ENCODE data around the gene CNNM4. TPM values are rescaled to one million over a fixed set of nuclear protein-coding genes. Genes with fewer than 3 reads are reported as not detected.

CNNM4 gene
- total and polyA plus RNA-seq, 4 donors, result 0.82 to 2.3 (median 2.1) TPM

- H3K36me3 ChIP-seq (ENCODE audit: control insufficient read depth in 4 of 4, insufficient read depth in 3 of 4, low read depth in 1 of 4, low read length in 3 of 4), result peaks cover 0 to 6% (median 0%) of the 10 kb centered on the region in 4 donors
- H3K27me3 ChIP-seq (ENCODE audit: control insufficient read depth in 4 of 4, insufficient read depth in 4 of 4, low read length in 3 of 4), result no peaks in the 10 kb centered on the region
- no peaks in the 10 kb centered on the region for H3K9me3 ChIP-seq (ENCODE audit: control insufficient read depth in 4 of 4, low read length in 3 of 4)
- 95% methylated on average over 17 of the region's 17 CpGs for WGBS
- peaks cover 5 to 16% (median 10%) of the 10 kb centered on the region in 4 donors for H3K4me1 ChIP-seq (ENCODE audit: control insufficient read depth in 4 of 4, insufficient read depth in 4 of 4, low read length in 3 of 4)
- no peak overlapping the region for H3K4me3 ChIP-seq (ENCODE audit: low read depth in 1 of 3, low read length in 3 of 3)
- TF ChIP-seq HNF4G (IDR thresholded peaks at IDR 0.05) (no peak), RAD21 (IDR thresholded peaks at IDR 0.05) (no peak), MAX (IDR thresholded peaks at IDR 0.05) (no peak), TAF1 (conservative IDR thresholded peaks at IDR 0.05) (no peak), YY1 (IDR thresholded peaks at IDR 0.05) (no peak), REST (IDR thresholded peaks at IDR 0.05) (no peak), SP1 (IDR thresholded peaks at IDR 0.05) (no peak), EGR1 (IDR thresholded peaks at IDR 0.05; ENCODE audit: low read depth in 2 of 2) (no peak), ZBTB33 (IDR thresholded peaks at IDR 0.05) (no peak), RXRA (IDR thresholded peaks at IDR 0.05) (no peak), FOXA1 (IDR thresholded peaks at IDR 0.05) (no peak), GABPA (IDR thresholded peaks at IDR 0.05 in 1 of 2, conservative IDR thresholded peaks at IDR 0.05 in 1 of 2) (no peak), JUND (IDR thresholded peaks at IDR 0.05) (no peak), ATF3 (IDR thresholded peaks at IDR 0.05) (no peak), FOXA2 (IDR thresholded peaks at IDR 0.05) (no peak), HNF4A (conservative IDR thresholded peaks at IDR 0.05) (no peak)
- DNase-seq (ENCODE audit: low spot score), result no peak
- no peak overlapping the region for H3K27ac ChIP-seq (ENCODE audit: low read depth in 1 of 2, low read length in 2 of 2)
- no peak overlapping the region for H3K9ac ChIP-seq (ENCODE audit: low read depth in 1 of 2, low read length in 2 of 2)
Measured at GRCh38 chr2:96844405-96844808, 83.7 kb downstream of the CNNM4 start.

- Histone ChIP-seq H3K36me3 (ENCODE audit: control insufficient read depth in 4 of 4, insufficient read depth in 3 of 4, low read depth in 1 of 4, low read length in 3 of 4) (peaks cover 3 to 17% (median 10%) of the 10 kb centered on the region in 4 donors), H3K9ac (ENCODE audit: low read depth in 1 of 2, low read length in 2 of 2) (no peak overlapping the region), H3K4me1 (ENCODE audit: control insufficient read depth in 4 of 4, insufficient read depth in 4 of 4, low read length in 3 of 4) (peaks cover 5 to 14% (median 10%) of the 10 kb centered on the region in 4 donors), H3K9me3 (ENCODE audit: control insufficient read depth in 4 of 4, low read length in 3 of 4) (no peaks in the 10 kb centered on the region), H3K4me3 (ENCODE audit: low read depth in 1 of 3, low read length in 3 of 3) (no peak overlapping the region), H3K27me3 (ENCODE audit: control insufficient read depth in 4 of 4, insufficient read depth in 4 of 4, low read length in 3 of 4) (no peaks in the 10 kb centered on the region), H3K27ac (ENCODE audit: low read depth in 1 of 2, low read length in 2 of 2) (no peak overlapping the region)
- 96% methylated on average over 5 of the region's 5 CpGs for WGBS
- no peak for TF ChIP-seq NR2F2 (IDR thresholded peaks at IDR 0.05)
- TF ChIP-seq HNF4G (IDR thresholded peaks at IDR 0.05), result no peak
- TF ChIP-seq HNF4A (conservative IDR thresholded peaks at IDR 0.05), result no peak
- no peak for TF ChIP-seq SP1 (IDR thresholded peaks at IDR 0.05)
- TF ChIP-seq RXRA (IDR thresholded peaks at IDR 0.05), result no peak
- no peak for TF ChIP-seq RAD21 (IDR thresholded peaks at IDR 0.05)
- no peak for TF ChIP-seq TAF1 (conservative IDR thresholded peaks at IDR 0.05)
- TF ChIP-seq ZBTB33 (IDR thresholded peaks at IDR 0.05), result no peak
- no peak for TF ChIP-seq FOXA2 (IDR thresholded peaks at IDR 0.05)
- TF ChIP-seq FOXA1 (IDR thresholded peaks at IDR 0.05), result no peak
- no peak for TF ChIP-seq GABPA (IDR thresholded peaks at IDR 0.05 in 1 of 2, conservative IDR thresholded peaks at IDR 0.05 in 1 of 2)
- no peak for TF ChIP-seq REST (IDR thresholded peaks at IDR 0.05)
- no peak for TF ChIP-seq JUND (IDR thresholded peaks at IDR 0.05)
- no peak for TF ChIP-seq CTCF (IDR thresholded peaks at IDR 0.05; ENCODE audit: low read depth, low read length, missing input control)
- no peak for TF ChIP-seq YY1 (IDR thresholded peaks at IDR 0.05)
- DNase-seq (ENCODE audit: low spot score), result no peak
Measured at GRCh38 chr2:96846825-96847224, 86.1 kb downstream of the CNNM4 start.
